Liver (tissue), 9 donors: ENCODE results near the gene BHLHE40. TPM values are rescaled to one million over a fixed set of nuclear protein-coding genes. Genes with fewer than 3 reads are reported as not detected.
A peak's percentile ranks its signal among the peaks of the same experiment; 100 is the strongest.

Experiments
- DNase-seq: peaks from one replicate; pipeline ENCODE4 v3.0.0-alpha.2; 2017; ENCODE audit warnings: low spot score
- H3K27ac ChIP-seq, 2 donors: one replicate each; pipeline ENCODE4 v1.7.0; 2013; ENCODE audit warnings: inconsistent platforms in 2 of 2, low read length in 2 of 2, control low read depth in 1 of 2, low read depth in 1 of 2, mild to moderate bottlenecking in 1 of 2
- H3K27me3 ChIP-seq, 4 donors: one replicate each; pipeline versions ENCODE4 v1.6.1 to v1.7.0; 2013; ENCODE audit warnings: low read length in 3 of 4, inconsistent platforms in 1 of 4, mild to moderate bottlenecking in 1 of 4, moderate library complexity in 1 of 4; ENCODE audit not compliant: control insufficient read depth in 4 of 4, insufficient read depth in 4 of 4
- H3K36me3 ChIP-seq, 4 donors: one replicate each; pipeline versions ENCODE4 v1.6.1 to v1.7.0; 2013; ENCODE audit warnings: low read length in 3 of 4, mild to moderate bottlenecking in 3 of 4, low read depth in 1 of 4, moderate library complexity in 1 of 4; ENCODE audit not compliant: control insufficient read depth in 4 of 4, insufficient read depth in 3 of 4
- H3K4me1 ChIP-seq, 4 donors: one replicate each; pipeline versions ENCODE4 v1.6.1 to v1.7.0; 2013; ENCODE audit warnings: low read length in 3 of 4, mild to moderate bottlenecking in 3 of 4, moderate library complexity in 1 of 4; ENCODE audit not compliant: control insufficient read depth in 4 of 4, insufficient read depth in 4 of 4
- H3K4me3 ChIP-seq, 3 donors: one replicate each; pipeline versions ENCODE4 v1.6.1 to v1.7.0; 2013; ENCODE audit warnings: low read length in 3 of 3, control low read depth in 1 of 3, low read depth in 1 of 3, mild to moderate bottlenecking in 1 of 3
- H3K9ac ChIP-seq, 2 donors: one replicate each; pipeline ENCODE4 v1.7.0; 2013; ENCODE audit warnings: low read length in 2 of 2, mild to moderate bottlenecking in 2 of 2, moderate library complexity in 2 of 2, control low read depth in 1 of 2, low read depth in 1 of 2
- H3K9me3 ChIP-seq, 4 donors: one replicate each; pipeline versions ENCODE4 v1.6.1 to v1.7.0; 2013; ENCODE audit warnings: low read length in 3 of 4; ENCODE audit not compliant: control insufficient read depth in 4 of 4
- EGR1 ChIP-seq, 2 donors: IDR thresholded peaks; 2 replicates each; pipeline ENCODE4 v1.6.1; 2016 to 2018; ENCODE audit warnings: antibody characterized with exemption in 2 of 2, low read depth in 2 of 2
- FOXA1 ChIP-seq: IDR thresholded peaks from 2 replicates; pipeline ENCODE4 v1.6.1; 2016; ENCODE audit warnings: antibody characterized with exemption
- FOXA2 ChIP-seq: IDR thresholded peaks from 2 replicates; pipeline ENCODE4 v1.6.1; 2016; ENCODE audit warnings: antibody characterized with exemption
- GABPA ChIP-seq, 2 donors: IDR thresholded peaks in 1 of 2; conservative IDR thresholded peaks in 1 of 2; 2 replicates each; pipeline ENCODE4 v1.6.1; 2016; ENCODE audit warnings: antibody characterized with exemption in 2 of 2, mild to moderate bottlenecking in 1 of 2, moderate library complexity in 1 of 2
- HNF4A ChIP-seq, 2 donors: conservative IDR thresholded peaks; 2 replicates each; pipeline ENCODE4 v1.6.1; 2016; ENCODE audit warnings: antibody characterized with exemption in 2 of 2, mild to moderate bottlenecking in 2 of 2
- HNF4G ChIP-seq: IDR thresholded peaks from 2 replicates; pipeline ENCODE4 v1.6.1; 2016; ENCODE audit warnings: antibody characterized with exemption
- JUND ChIP-seq, 2 donors: IDR thresholded peaks; 2 replicates each; pipeline ENCODE4 v1.6.1; 2016; ENCODE audit warnings: antibody characterized with exemption in 2 of 2
- NR2F2 ChIP-seq: IDR thresholded peaks from 2 replicates; pipeline ENCODE4 v1.6.1; 2016; ENCODE audit warnings: antibody characterized with exemption
- RAD21 ChIP-seq, 2 donors: IDR thresholded peaks; 2 replicates each; pipeline ENCODE4 v1.6.1; 2016; ENCODE audit warnings: antibody characterized with exemption in 2 of 2, mild to moderate bottlenecking in 2 of 2
- RXRA ChIP-seq, 2 donors: IDR thresholded peaks; 2 replicates each; pipeline ENCODE4 v1.6.1; 2017 to 2018; ENCODE audit warnings: antibody characterized with exemption in 2 of 2, mild to moderate bottlenecking in 1 of 2
- SP1 ChIP-seq: IDR thresholded peaks from 2 replicates; pipeline ENCODE4 v1.6.1; 2018; ENCODE audit warnings: antibody characterized with exemption, mild to moderate bottlenecking
- TAF1 ChIP-seq: conservative IDR thresholded peaks from 2 replicates; pipeline ENCODE4 v1.6.1; 2016; ENCODE audit warnings: antibody characterized with exemption, mild to moderate bottlenecking
- YY1 ChIP-seq: IDR thresholded peaks from 2 replicates; pipeline ENCODE4 v1.6.1; 2016; ENCODE audit warnings: antibody characterized with exemption, mild to moderate bottlenecking
- WGBS: extraction: QIAGEN DNeasy Blood & Tissue Kit; methylation state at CpG from one replicate; pipeline ENCODE4 v1.1.7; 2013; 5-methylcytosine and 5-hydroxymethylcytosine counted together
- polyA plus RNA-seq, 2 donors: library from polyadenylated mRNA; stranded (reverse) in 1 of 2; unstranded in 1 of 2; fragments of 200-250 nt in 1 of 2; fragments of >200 nt in 1 of 2; fragmentation: Nextera tagmentation in 1 of 2; extraction: Ambion mirVana in 1 of 2; gene quantifications; one replicate each; pipeline versions ENCODE4 v1.2.1 to v1.2.3, GENCODE V29; 2013 to 2015
- total RNA-seq, 2 donors: library from RNA; depleted of rRNA; stranded (reverse); fragments of >200 nt; gene quantifications; one replicate each; pipeline ENCODE4 v1.2.3, GENCODE V29; 2014
- TF ChIP-seq, protein P1 (sequence below): fragments of 150-350 bp; IDR thresholded peaks from 2 replicates; pipeline ENCODE4 v1.5.1; 2017; ENCODE audit warnings: improper control_type of control experiment, low read depth, low read length; ENCODE audit not compliant: missing input control
- TF ChIP-seq, protein P2 (sequence below): IDR thresholded peaks from 2 replicates; pipeline ENCODE4 v1.6.1; 2016; ENCODE audit warnings: antibody characterized with exemption
- TF ChIP-seq, protein P3 (sequence below): IDR thresholded peaks from 2 replicates; pipeline ENCODE4 v1.6.1; 2016; ENCODE audit warnings: antibody characterized with exemption
- TF ChIP-seq, protein P4 (sequence below): IDR thresholded peaks from 2 replicates; pipeline ENCODE4 v1.6.1; 2016; ENCODE audit warnings: antibody characterized with exemption
- donor health status: healthy.
- donor health status: healthy.
- donor health status: healthy.
- donor health status: healthy.
- donor health status: healthy.

BHLHE40 gene
- total and polyA plus RNA-seq, 4 donors, result 8.2 to 28.4 (median 18.0) TPM

DNA sequence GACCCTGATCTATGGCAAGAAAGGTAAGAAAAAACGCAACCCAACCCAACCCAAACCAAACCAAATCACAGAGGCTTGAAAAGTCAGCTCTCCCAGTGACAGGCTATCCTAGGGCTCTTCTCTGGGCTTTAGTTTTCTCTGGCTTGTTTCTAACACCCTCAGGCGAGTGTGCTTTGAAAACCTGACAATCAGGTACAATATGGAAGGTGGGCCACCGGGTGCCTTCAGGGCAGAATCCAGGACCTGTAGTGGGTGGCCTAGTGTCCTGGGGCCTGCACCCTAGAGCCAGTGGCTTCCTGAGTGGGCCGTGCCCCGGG lies 46.8 kb downstream of the BHLHE40 start:
- peak overlapping the region in 1 of 3 donors; percentile 53 for H3K4me3 ChIP-seq
- H3K27ac ChIP-seq, result peak overlapping the region; percentile 55 to 86
- H3K36me3 ChIP-seq, result no peaks in the 10 kb centered on the region
- H3K9ac ChIP-seq, result peak overlapping the region in 1 of 2 donors; percentile 38
- 51% methylated on average over 5 of the region's 5 CpGs for WGBS
- TF ChIP-seq RAD21 (IDR thresholded peaks at IDR 0.05) (no peak), FOXA2 (no peak), HNF4A (conservative IDR thresholded peaks at IDR 0.05) (no peak), SP1 (no peak), HNF4G (no peak), JUND (IDR thresholded peaks at IDR 0.05) (no peak), RXRA (IDR thresholded peaks at IDR 0.05) (no peak), GABPA (IDR thresholded peaks at IDR 0.05 in 1 of 2, conservative IDR thresholded peaks at IDR 0.05 in 1 of 2) (no peak), YY1 (no peak), FOXA1 (no peak), NR2F2 (no peak)
- TF ChIP-seq, protein P1, sequence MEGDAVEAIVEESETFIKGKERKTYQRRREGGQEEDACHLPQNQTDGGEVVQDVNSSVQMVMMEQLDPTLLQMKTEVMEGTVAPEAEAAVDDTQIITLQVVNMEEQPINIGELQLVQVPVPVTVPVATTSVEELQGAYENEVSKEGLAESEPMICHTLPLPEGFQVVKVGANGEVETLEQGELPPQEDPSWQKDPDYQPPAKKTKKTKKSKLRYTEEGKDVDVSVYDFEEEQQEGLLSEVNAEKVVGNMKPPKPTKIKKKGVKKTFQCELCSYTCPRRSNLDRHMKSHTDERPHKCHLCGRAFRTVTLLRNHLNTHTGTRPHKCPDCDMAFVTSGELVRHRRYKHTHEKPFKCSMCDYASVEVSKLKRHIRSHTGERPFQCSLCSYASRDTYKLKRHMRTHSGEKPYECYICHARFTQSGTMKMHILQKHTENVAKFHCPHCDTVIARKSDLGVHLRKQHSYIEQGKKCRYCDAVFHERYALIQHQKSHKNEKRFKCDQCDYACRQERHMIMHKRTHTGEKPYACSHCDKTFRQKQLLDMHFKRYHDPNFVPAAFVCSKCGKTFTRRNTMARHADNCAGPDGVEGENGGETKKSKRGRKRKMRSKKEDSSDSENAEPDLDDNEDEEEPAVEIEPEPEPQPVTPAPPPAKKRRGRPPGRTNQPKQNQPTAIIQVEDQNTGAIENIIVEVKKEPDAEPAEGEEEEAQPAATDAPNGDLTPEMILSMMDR, result no peak
- TF ChIP-seq, protein P2, sequence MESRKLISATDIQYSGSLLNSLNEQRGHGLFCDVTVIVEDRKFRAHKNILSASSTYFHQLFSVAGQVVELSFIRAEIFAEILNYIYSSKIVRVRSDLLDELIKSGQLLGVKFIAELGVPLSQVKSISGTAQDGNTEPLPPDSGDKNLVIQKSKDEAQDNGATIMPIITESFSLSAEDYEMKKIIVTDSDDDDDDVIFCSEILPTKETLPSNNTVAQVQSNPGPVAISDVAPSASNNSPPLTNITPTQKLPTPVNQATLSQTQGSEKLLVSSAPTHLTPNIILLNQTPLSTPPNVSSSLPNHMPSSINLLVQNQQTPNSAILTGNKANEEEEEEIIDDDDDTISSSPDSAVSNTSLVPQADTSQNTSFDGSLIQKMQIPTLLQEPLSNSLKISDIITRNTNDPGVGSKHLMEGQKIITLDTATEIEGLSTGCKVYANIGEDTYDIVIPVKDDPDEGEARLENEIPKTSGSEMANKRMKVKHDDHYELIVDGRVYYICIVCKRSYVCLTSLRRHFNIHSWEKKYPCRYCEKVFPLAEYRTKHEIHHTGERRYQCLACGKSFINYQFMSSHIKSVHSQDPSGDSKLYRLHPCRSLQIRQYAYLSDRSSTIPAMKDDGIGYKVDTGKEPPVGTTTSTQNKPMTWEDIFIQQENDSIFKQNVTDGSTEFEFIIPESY, result no peak
- TF ChIP-seq, protein P3, sequence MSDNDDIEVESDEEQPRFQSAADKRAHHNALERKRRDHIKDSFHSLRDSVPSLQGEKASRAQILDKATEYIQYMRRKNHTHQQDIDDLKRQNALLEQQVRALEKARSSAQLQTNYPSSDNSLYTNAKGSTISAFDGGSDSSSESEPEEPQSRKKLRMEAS, result no peak
- TF ChIP-seq, protein P4, sequence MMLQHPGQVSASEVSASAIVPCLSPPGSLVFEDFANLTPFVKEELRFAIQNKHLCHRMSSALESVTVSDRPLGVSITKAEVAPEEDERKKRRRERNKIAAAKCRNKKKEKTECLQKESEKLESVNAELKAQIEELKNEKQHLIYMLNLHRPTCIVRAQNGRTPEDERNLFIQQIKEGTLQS, result no peak
- no peaks in the 10 kb centered on the region for H3K27me3 ChIP-seq
- no peak for DNase-seq
- H3K9me3 ChIP-seq, result no peaks in the 10 kb centered on the region
- H3K4me1 ChIP-seq, result peaks cover 0 to 5% (median 1%) of the 10 kb centered on the region in 4 donors

DNA sequence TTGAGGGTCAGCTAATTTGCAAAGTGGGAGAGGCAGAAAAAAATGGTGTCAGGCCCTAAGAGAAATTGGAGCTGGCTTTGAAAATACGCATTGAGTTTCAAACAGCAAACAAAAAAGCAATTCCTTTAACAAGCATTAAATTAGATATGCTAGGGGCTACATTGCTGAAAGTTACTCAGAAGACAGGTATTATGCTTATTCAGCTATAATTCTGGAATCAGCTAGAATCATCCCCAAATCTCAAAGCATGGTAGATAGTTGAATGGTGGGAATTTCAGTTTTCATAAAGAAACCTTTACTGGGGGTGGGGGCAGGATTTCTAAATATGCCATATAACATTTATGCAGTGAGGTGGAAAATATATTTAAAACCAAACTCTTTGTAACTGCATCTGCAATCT lies 50.5 kb downstream of the BHLHE40 start:
- Histone ChIP-seq H3K27ac (no peak overlapping the region), H3K4me1 (peaks cover 0 to 5% (median 1%) of the 10 kb centered on the region in 4 donors), H3K36me3 (no peaks in the 10 kb centered on the region), H3K27me3 (no peaks in the 10 kb centered on the region), H3K9me3 (no peaks in the 10 kb centered on the region), H3K4me3 (no peak overlapping the region), H3K9ac (no peak overlapping the region)
- 100% methylated on average over 1 of the region's 1 CpG for WGBS
- TF ChIP-seq YY1 (no peak), EGR1 (IDR thresholded peaks at IDR 0.05; ENCODE audit: low read depth in 2 of 2) (no peak), FOXA1 (no peak), JUND (IDR thresholded peaks at IDR 0.05) (no peak), TAF1 (no peak)
- TF ChIP-seq, protein P4, result no peak
- no peak for DNase-seq
